ENCODE measurements around the gene FREM2. TPM values are rescaled to one million over a fixed set of nuclear protein-coding genes. Genes with fewer than 3 reads are reported as not detected.

The FREM2 gene
- total RNA-seq, 2 experiments from 2014 or later = not detected

GRCh38 chr13:38824342-38824741, 137.5 kb downstream of the FREM2 start:
- DNase-seq (ENCODE audit: low spot score) = no peak
- POLR2A ChIA-PET = interaction anchor here (0.6 to 0.7 kb wide), 3 partner anchors 20 to 56 kb away, joined by 3 to 4 read pairs (median 3); no protein-coding TSS in a partner anchor
- no peaks in the 10 kb centered on the region for H4K20me1 ChIP-seq (ENCODE audit: insufficient read depth, low read length)
- no peaks in the 10 kb centered on the region for H3K9me2 ChIP-seq (ENCODE audit: insufficient read depth, low read length)
- H3K9me3 ChIP-seq (ENCODE audit: low read length) = no peaks in the 10 kb centered on the region
- H3K27ac ChIP-seq (ENCODE audit: low read depth, low read length, poor library complexity, severe bottlenecking) = no peak overlapping the region
- H3K4me1 ChIP-seq (ENCODE audit: insufficient read depth, low read length, poor library complexity, severe bottlenecking) = no peaks in the 10 kb centered on the region
- no peak overlapping the region for H3K4me2 ChIP-seq (ENCODE audit: low read length)
- intact Hi-C loops (cut with micrococcal nuclease; ENCODE audit: unreplicated experiment) = no loop called here
- no peak overlapping the region for H2AFZ ChIP-seq (ENCODE audit: low read length)
- BruUV-seq (replicated peaks) = no TSS peak
- H3K4me3 ChIP-seq (ENCODE audit: low read depth, low read length, poor library complexity, severe bottlenecking) = no peak overlapping the region
- no peaks in the 10 kb centered on the region for H3K79me2 ChIP-seq (ENCODE audit: insufficient read depth, low read depth, low read length)
- TF ChIP-seq EZH2phosphoT487 (IDR thresholded peaks at IDR 0.05; ENCODE audit: borderline replicate concordance, low read depth, low read length) (no peak), CTCF (conservative IDR thresholded peaks at IDR 0.05; ENCODE audit: low read length) (no peak)
- no peaks in the 10 kb centered on the region for H3K36me3 ChIP-seq (ENCODE audit: insufficient read depth, low read length)
- CTCF ChIA-PET (ENCODE audit: unreplicated experiment) = interaction anchor here (0.5 kb wide), 1 partner anchor 51 kb away, joined by 4 read pairs; no protein-coding TSS in a partner anchor

GRCh38 chr13:38826182-38826813, 139.4 kb downstream of the FREM2 start:
- Histone ChIP-seq H3K9me3 (ENCODE audit: low read length) (no peaks in the 10 kb centered on the region), H3K27ac (ENCODE audit: low read depth, low read length, poor library complexity, severe bottlenecking) (no peak overlapping the region), H2AFZ (ENCODE audit: low read length) (no peak overlapping the region), H4K20me1 (ENCODE audit: insufficient read depth, low read length) (no peaks in the 10 kb centered on the region), H3K79me2 (ENCODE audit: insufficient read depth, low read depth, low read length) (no peaks in the 10 kb centered on the region), H3K4me1 (ENCODE audit: insufficient read depth, low read length, poor library complexity, severe bottlenecking) (no peaks in the 10 kb centered on the region), H3K9me2 (ENCODE audit: insufficient read depth, low read length) (no peaks in the 10 kb centered on the region), H3K4me2 (ENCODE audit: low read length) (no peak overlapping the region), H3K4me3 (ENCODE audit: low read depth, low read length, poor library complexity, severe bottlenecking) (no peak overlapping the region), H3K36me3 (ENCODE audit: insufficient read depth, low read length) (no peaks in the 10 kb centered on the region)
- ChIA-PET CTCF (ENCODE audit: unreplicated experiment) (no interaction called here), POLR2A (no interaction called here)
- intact Hi-C loops (cut with micrococcal nuclease; ENCODE audit: unreplicated experiment) = no loop called here
- TF ChIP-seq EZH2phosphoT487 (IDR thresholded peaks at IDR 0.05; ENCODE audit: borderline replicate concordance, low read depth, low read length) (no peak), CTCF (conservative IDR thresholded peaks at IDR 0.05; ENCODE audit: low read length) (no peak)
- no peak for DNase-seq (ENCODE audit: low spot score)
- no TSS peak for BruUV-seq (replicated peaks)

- BruUV-seq (replicated peaks) = no TSS peak
Measured at GRCh38 chr13:38830442-38831045, 143.7 kb downstream of the FREM2 start.

More at GRCh38 chr13:38830442-38831045, 143.7 kb downstream of the FREM2 start:
- TF ChIP-seq EZH2phosphoT487 (IDR thresholded peaks at IDR 0.05; ENCODE audit: borderline replicate concordance, low read depth, low read length) = no peak
- no peak for TF ChIP-seq CTCF (conservative IDR thresholded peaks at IDR 0.05; ENCODE audit: low read length)
- Histone ChIP-seq H3K4me3 (ENCODE audit: low read depth, low read length, poor library complexity, severe bottlenecking) (no peak overlapping the region), H3K4me1 (ENCODE audit: insufficient read depth, low read length, poor library complexity, severe bottlenecking) (no peaks in the 10 kb centered on the region), H2AFZ (ENCODE audit: low read length) (no peak overlapping the region), H3K9me3 (ENCODE audit: low read length) (no peaks in the 10 kb centered on the region), H4K20me1 (ENCODE audit: insufficient read depth, low read length) (no peaks in the 10 kb centered on the region), H3K79me2 (ENCODE audit: insufficient read depth, low read depth, low read length) (no peaks in the 10 kb centered on the region), H3K27ac (ENCODE audit: low read depth, low read length, poor library complexity, severe bottlenecking) (no peak overlapping the region), H3K9me2 (ENCODE audit: insufficient read depth, low read length) (no peaks in the 10 kb centered on the region), H3K36me3 (ENCODE audit: insufficient read depth, low read length) (no peaks in the 10 kb centered on the region), H3K4me2 (ENCODE audit: low read length) (no peak overlapping the region)
- ChIA-PET POLR2A (no interaction called here), CTCF (ENCODE audit: unreplicated experiment) (no interaction called here)
- intact Hi-C loops (cut with micrococcal nuclease; ENCODE audit: unreplicated experiment) = no loop called here
- DNase-seq (ENCODE audit: low spot score) = no peak

All from OCI-LY7 (cell line).